GM12865 (cell line): ENCODE measurements around the gene ASCC1.

Experiments
- DNase-seq: peaks from one replicate; pipeline ENCODE4 v3.0.0; 2010; ENCODE audit warnings: low read depth
- H3K4me3 ChIP-seq: 2 replicates; pipeline ENCODE4 v1.5.1; 2011; ENCODE audit warnings: mild to moderate bottlenecking, low read depth, low read length, control low read depth
- TF ChIP-seq, protein P1 (sequence below): IDR thresholded peaks from 2 replicates; pipeline ENCODE4 v1.5.1; 2011; ENCODE audit warnings: low read length, control low read depth, low read depth, inconsistent platforms; ENCODE audit not compliant: insufficient read depth; ENCODE audit errors: missing control alignments

ASCC1 gene

DNA sequence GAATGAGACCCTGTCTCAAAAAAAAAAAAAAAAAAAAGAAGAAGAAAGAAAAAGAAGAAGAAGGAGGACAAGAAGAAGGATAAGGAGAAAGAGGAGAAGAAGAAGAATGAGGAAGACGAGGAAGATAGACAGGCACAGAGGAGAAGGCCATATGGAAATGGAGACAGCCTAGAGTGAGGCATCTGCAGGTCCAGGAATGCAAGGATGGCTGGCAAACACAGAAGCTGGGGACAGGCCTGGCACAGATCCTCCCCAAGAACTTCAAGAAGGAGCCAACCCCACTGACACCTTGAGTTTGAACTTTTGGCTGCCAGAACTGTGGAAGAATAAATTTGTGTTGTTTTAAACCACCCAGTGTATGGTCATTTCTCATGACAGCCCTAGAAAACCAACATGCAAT is 166.6 kb downstream of the ASCC1 start:
- TF ChIP-seq, protein P1, sequence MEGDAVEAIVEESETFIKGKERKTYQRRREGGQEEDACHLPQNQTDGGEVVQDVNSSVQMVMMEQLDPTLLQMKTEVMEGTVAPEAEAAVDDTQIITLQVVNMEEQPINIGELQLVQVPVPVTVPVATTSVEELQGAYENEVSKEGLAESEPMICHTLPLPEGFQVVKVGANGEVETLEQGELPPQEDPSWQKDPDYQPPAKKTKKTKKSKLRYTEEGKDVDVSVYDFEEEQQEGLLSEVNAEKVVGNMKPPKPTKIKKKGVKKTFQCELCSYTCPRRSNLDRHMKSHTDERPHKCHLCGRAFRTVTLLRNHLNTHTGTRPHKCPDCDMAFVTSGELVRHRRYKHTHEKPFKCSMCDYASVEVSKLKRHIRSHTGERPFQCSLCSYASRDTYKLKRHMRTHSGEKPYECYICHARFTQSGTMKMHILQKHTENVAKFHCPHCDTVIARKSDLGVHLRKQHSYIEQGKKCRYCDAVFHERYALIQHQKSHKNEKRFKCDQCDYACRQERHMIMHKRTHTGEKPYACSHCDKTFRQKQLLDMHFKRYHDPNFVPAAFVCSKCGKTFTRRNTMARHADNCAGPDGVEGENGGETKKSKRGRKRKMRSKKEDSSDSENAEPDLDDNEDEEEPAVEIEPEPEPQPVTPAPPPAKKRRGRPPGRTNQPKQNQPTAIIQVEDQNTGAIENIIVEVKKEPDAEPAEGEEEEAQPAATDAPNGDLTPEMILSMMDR: no peak

GRCh38 chr10:72048450-72049124 is 167.5 kb downstream of the ASCC1 start:
- no peak overlapping the region for H3K4me3 ChIP-seq
- TF ChIP-seq, protein P1: peak; percentile 99
- DNase-seq: peak; percentile 93

More for the DNA sequence above, 166.6 kb downstream of the ASCC1 start:
- no peak overlapping the region for H3K4me3 ChIP-seq
- no peak for DNase-seq
